HCT116 (cell line): ENCODE measurements around the gene NECAB2. TPM values are rescaled to one million over a fixed set of nuclear protein-coding genes. Genes with fewer than 3 reads are reported as not detected.

Experiments
- ATAC-seq: fragments of 200-7000 bp; cut with Tn5 transposase; 2 replicates; pipeline ENCODE4 v1.9.1; 2020; ENCODE audit warnings: mild to moderate bottlenecking, moderate library complexity
- BruUV-seq: library from RNA; stranded (reverse); fragments of 400-500 nt; replicated peaks from 2 replicates; lab custom pipeline; 2021; lab: Mats Ljungman, UMichigan
- CTCF ChIA-PET: fragments of 300-600 bp; sonication (Branson Sonifier 250); formaldehyde crosslinking; loops from one replicate; lab custom pipeline; 2021; ENCODE audit warnings: antibody characterized with exemption; lab: Charles Lee
- POLR2A ChIA-PET: fragments of 300-600, 350-600 bp; sonication (Branson Sonifier 250); formaldehyde crosslinking; loops from one replicate; lab custom pipeline; 2021; ENCODE audit warnings: antibody characterized with exemption; lab: Charles Lee
- RAD21 ChIA-PET, 2 experiments: fragments of 300-600 bp; sonication (Branson Sonifier 250); formaldehyde crosslinking; loops; one replicate each; lab custom pipeline; 2023; ENCODE audit warnings: low total read pairs in 2 of 2; ENCODE audit not compliant: uncharacterized antibody in 2 of 2, unreplicated experiment in 2 of 2, low non-redundant PET in 1 of 2; lab: Charles Lee
- DNase-seq: peaks from one replicate; pipeline ENCODE4 v3.0.0-alpha.2; 2010; ENCODE audit warnings: low read depth, low spot score
- H2AFZ ChIP-seq: fragments of 200-600 bp; shearing (Covaris generic), sonication (generic); 2 replicates; pipeline ENCODE4 v1.6.1; 2017; ENCODE audit warnings: low read depth, mixed run types, mixed read lengths, antibody characterized with exemption, low read length; ENCODE audit not compliant: poor library complexity, severe bottlenecking
- H3K27ac ChIP-seq: 2 replicates; pipeline ENCODE4 v1.5.1; 2012; ENCODE audit warnings: low read depth, low read length
- H3K27me3 ChIP-seq: fragments of 200-600 bp; sonication (generic); 2 replicates; pipeline ENCODE4 v1.6.1; 2016; ENCODE audit warnings: mixed run types, low read length, mixed read lengths; ENCODE audit not compliant: insufficient read depth
- H3K36me3 ChIP-seq, 2 experiments: fragments of 200-500 bp in 1 of 2; fragments of 200-600 bp in 1 of 2; sonication (Bioruptor generic) in 1 of 2; sonication (generic) in 1 of 2; 2 replicates each; pipeline versions ENCODE4 v1.5.1 to v1.6.1; 2014 to 2016; ENCODE audit warnings: low read length in 2 of 2, inconsistent platforms in 1 of 2, mixed read lengths in 1 of 2, mixed run types in 1 of 2; ENCODE audit not compliant: insufficient read depth in 2 of 2, control insufficient read depth in 1 of 2
- H3K4me1 ChIP-seq, 2 experiments: fragments of 200-600 bp in 1 of 2; sonication (generic) in 1 of 2; 2 replicates each; pipeline versions ENCODE4 v1.5.1 to v1.6.1; 2012 to 2017; ENCODE audit warnings: low read length in 2 of 2, inconsistent platforms in 1 of 2, mild to moderate bottlenecking in 1 of 2, mixed read lengths in 1 of 2, mixed run types in 1 of 2, moderate library complexity in 1 of 2; ENCODE audit not compliant: insufficient read depth in 2 of 2, control insufficient read depth in 1 of 2
- H3K4me2 ChIP-seq: fragments of 200-600 bp; sonication (generic); 2 replicates; pipeline ENCODE4 v1.6.1; 2017; ENCODE audit warnings: mixed run types, low read length, mixed read lengths
- H3K4me3 ChIP-seq, 2 experiments: fragments of 200-600 bp in 1 of 2; sonication (generic) in 1 of 2; replicated peaks in 1 of 2; 2 replicates each; pipeline ENCODE4 v1.5.1; 2011 to 2016; ENCODE audit warnings: low read length in 2 of 2, control low read depth in 1 of 2, low read depth in 1 of 2, mild to moderate bottlenecking in 1 of 2, mixed read lengths in 1 of 2, mixed run types in 1 of 2
- H3K79me2 ChIP-seq: fragments of 200-600 bp; sonication (generic); 2 replicates; pipeline ENCODE4 v1.6.1; 2017; ENCODE audit warnings: mild to moderate bottlenecking, mixed run types, low read length, moderate library complexity, mixed read lengths; ENCODE audit not compliant: insufficient read depth
- H3K9ac ChIP-seq: fragments of 200-600 bp; sonication (generic); 2 replicates; pipeline ENCODE4 v1.6.1; 2016; ENCODE audit warnings: low read length, mixed read lengths
- H3K9me2 ChIP-seq: fragments of 200-600 bp; sonication (generic), shearing (Covaris generic); 2 replicates; pipeline ENCODE4 v1.6.1; 2017; ENCODE audit warnings: mixed run types, mild to moderate bottlenecking, moderate library complexity; ENCODE audit not compliant: insufficient read depth
- H3K9me3 ChIP-seq, 2 experiments: fragments of 200-500 bp in 1 of 2; fragments of 200-600 bp in 1 of 2; sonication (Bioruptor generic) in 1 of 2; sonication (generic) in 1 of 2; 2 replicates each; pipeline ENCODE4 v1.6.1; 2014 to 2017; ENCODE audit warnings: low read length in 2 of 2, mixed read lengths in 2 of 2, inconsistent platforms in 1 of 2, low read depth in 1 of 2, mild to moderate bottlenecking in 1 of 2, mixed run types in 1 of 2, moderate library complexity in 1 of 2; ENCODE audit not compliant: control insufficient read depth in 1 of 2, insufficient read depth in 1 of 2
- H4K20me1 ChIP-seq: fragments of 200-600 bp; sonication (generic), shearing (Covaris generic); 2 replicates; pipeline ENCODE4 v1.6.1; 2017; ENCODE audit warnings: mixed run types, mild to moderate bottlenecking, moderate library complexity; ENCODE audit not compliant: insufficient read depth
- ATF3 ChIP-seq: IDR thresholded peaks from 2 replicates; pipeline ENCODE4 v1.6.1; 2012
- CEBPB ChIP-seq: IDR thresholded peaks from 2 replicates; pipeline ENCODE4 v1.6.1; 2012; ENCODE audit warnings: low read depth
- CTCF ChIP-seq, 3 experiments: fragments of 200-600 bp in 1 of 3; sonication (generic) in 1 of 3; IDR thresholded peaks in 2 of 3; conservative IDR thresholded peaks in 1 of 3; 2 replicates each; pipeline ENCODE4 v1.5.1; 2012 to 2017; ENCODE audit warnings: low read depth in 2 of 3, low read length in 2 of 3, antibody characterized with exemption in 1 of 3, borderline replicate concordance in 1 of 3, control low read depth in 1 of 3, mild to moderate bottlenecking in 1 of 3, mixed read lengths in 1 of 3, mixed run types in 1 of 3, moderate library complexity in 1 of 3; ENCODE audit not compliant: insufficient read depth in 1 of 3
- EZH2 ChIP-seq: fragments of 200-600 bp; sonication (generic); IDR thresholded peaks from 2 replicates; pipeline ENCODE4 v1.6.1; 2017; ENCODE audit warnings: antibody characterized with exemption, mixed run types
- JUND ChIP-seq: IDR thresholded peaks from 2 replicates; pipeline ENCODE4 v1.6.1; 2012
- POLR2AphosphoS5 ChIP-seq: IDR thresholded peaks from 2 replicates; pipeline ENCODE4 v1.6.1; 2011; ENCODE audit warnings: mild to moderate bottlenecking, low read depth, low read length, moderate library complexity
- RAD21 ChIP-seq: IDR thresholded peaks from 2 replicates; pipeline ENCODE4 v1.6.1; 2012; ENCODE audit warnings: low read depth, mild to moderate bottlenecking
- SIN3A ChIP-seq: IDR thresholded peaks from 2 replicates; pipeline ENCODE4 v1.6.1; 2012; ENCODE audit warnings: low read depth
- TCF7L2 ChIP-seq: IDR thresholded peaks from 2 replicates; pipeline ENCODE4 v1.7.0; 2011; ENCODE audit warnings: borderline replicate concordance, inconsistent platforms; ENCODE audit not compliant: insufficient read depth, insufficient read length; ENCODE audit errors: extremely low read depth
- ZBTB33 ChIP-seq: IDR thresholded peaks from 2 replicates; pipeline ENCODE4 v1.6.1; 2011; ENCODE audit warnings: mild to moderate bottlenecking, low read length, moderate library complexity; ENCODE audit not compliant: insufficient replicate concordance; ENCODE audit errors: extremely low read depth
- ZFX ChIP-seq: fragments of 450-650 bp; IDR thresholded peaks from 2 replicates; pipeline ENCODE4 v1.6.1; 2017
- ZNF274 ChIP-seq: fragments of 200-500 bp; sonication (Bioruptor generic); IDR thresholded peaks from 2 replicates; pipeline ENCODE4 v1.6.1; 2014; ENCODE audit warnings: mild to moderate bottlenecking, low read depth, low read length, inconsistent platforms
- intact Hi-C: fragments of 100-400 bp; cut with micrococcal nuclease; formaldehyde crosslinking; loops from 2 replicates; pipeline ENCODE4 v1.10.0; 2022
- total RNA-seq: library from RNA; stranded (reverse); gene quantifications from one replicate; pipeline ENCODE4 v1.2.1, GENCODE V29; 2021; ENCODE audit not compliant: unreplicated experiment

The NECAB2 gene
- total RNA-seq, 1 experiment from 2014 or later: 0.61 TPM

DNA sequence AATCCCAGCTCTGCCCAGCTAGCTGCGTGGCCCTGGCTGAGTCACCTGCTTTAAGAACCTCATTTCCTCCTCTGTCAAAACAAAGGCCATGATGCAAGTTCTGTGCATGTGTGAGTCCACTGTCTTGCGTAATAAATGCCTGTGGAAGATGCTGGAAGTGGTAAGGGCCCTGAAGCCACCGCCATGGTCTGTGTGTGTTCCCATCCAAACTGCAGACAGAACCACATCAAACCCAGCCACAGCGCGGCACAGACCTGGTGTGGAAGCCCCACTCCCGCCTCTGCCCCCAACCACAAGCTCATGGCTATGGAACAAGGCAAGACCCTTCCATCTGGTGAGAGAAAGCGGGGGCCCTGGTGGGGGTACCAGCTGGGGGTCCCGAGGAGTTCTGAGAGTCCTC is 26.0 kb downstream of the NECAB2 start:
- CTCF ChIA-PET: interaction anchor here (1.0 kb wide), 2 partner anchors 11 to 20 kb away, joined by 3 read pairs; no protein-coding TSS in a partner anchor
- BruUV-seq: no TSS peak
- no peaks in the 10 kb centered on the region for H3K36me3 ChIP-seq
- no peak overlapping the region for H2AFZ ChIP-seq
- no peak for ATAC-seq
- TF ChIP-seq CEBPB (peak; percentile 99), ZFX (no peak)
- TF ChIP-seq, all 23 proteins: peak for 1
- no peak overlapping the region for H3K4me3 ChIP-seq
- intact Hi-C loops: loop anchor here (1.0 kb wide), 1 partner anchor 44 kb away; no protein-coding TSS in a partner anchor
- H3K27ac ChIP-seq: no peak overlapping the region
- ChIA-PET POLR2A (no interaction called here), RAD21 (interaction anchor here in 1 of 2 experiments (0.7 kb wide), 1 partner anchor 24 kb away, joined by 3 read pairs; no protein-coding TSS in a partner anchor)
- no peaks in the 10 kb centered on the region for H3K79me2 ChIP-seq
- no peaks in the 10 kb centered on the region for H3K9me2 ChIP-seq
- no peaks in the 10 kb centered on the region for H4K20me1 ChIP-seq
- peaks cover 0 to 8% of the 10 kb centered on the region in 2 experiments; a peak in 1 of 4 replicates for H3K4me1 ChIP-seq
- H3K4me2 ChIP-seq: no peak overlapping the region
- DNase-seq: peak; percentile 31
- no peak overlapping the region for H3K9ac ChIP-seq
- H3K9me3 ChIP-seq: no peaks in the 10 kb centered on the region
- H3K27me3 ChIP-seq: peaks cover 8% of the 10 kb centered on the region; the same call in 1 of the 2 replicates

DNA sequence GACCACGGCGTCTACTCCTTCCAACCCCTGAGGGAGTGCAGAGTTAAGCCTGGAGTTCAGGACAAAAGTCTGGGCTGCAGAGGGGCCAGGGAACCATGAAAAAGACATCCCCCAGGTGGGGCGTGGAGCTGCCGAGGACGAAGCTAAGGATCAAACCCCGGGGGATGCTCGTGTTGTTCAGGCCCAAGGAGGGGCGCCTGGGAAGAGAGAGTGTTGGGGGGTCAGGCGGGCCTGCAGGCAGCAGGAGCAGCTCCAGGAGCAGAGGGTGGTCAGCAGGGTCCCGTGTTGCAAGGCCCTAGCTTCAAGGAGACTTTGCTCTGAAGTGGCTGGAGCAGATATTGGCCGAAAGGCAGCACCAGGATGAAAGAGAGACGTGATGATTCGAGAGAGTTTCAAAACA is 26.7 kb downstream of the NECAB2 start:
- no peaks in the 10 kb centered on the region for H3K9me3 ChIP-seq
- no peak overlapping the region for H3K27ac ChIP-seq
- H4K20me1 ChIP-seq: no peaks in the 10 kb centered on the region
- ChIA-PET POLR2A (interaction anchor here (1.5 kb wide), 1 partner anchor 19 kb away, joined by 10 read pairs; no protein-coding TSS in a partner anchor), CTCF (no interaction called here), RAD21 (no interaction called here)
- H3K9me2 ChIP-seq: no peaks in the 10 kb centered on the region
- H3K36me3 ChIP-seq: no peaks in the 10 kb centered on the region
- no peak overlapping the region for H2AFZ ChIP-seq
- no peak overlapping the region for H3K4me3 ChIP-seq
- intact Hi-C loops: loop anchor here (1.0 kb wide), 1 partner anchor 44 kb away; no protein-coding TSS in a partner anchor
- no peaks in the 10 kb centered on the region for H3K79me2 ChIP-seq
- DNase-seq: no peak
- H3K4me1 ChIP-seq: peaks cover 0 to 8% of the 10 kb centered on the region in 2 experiments; a peak in 1 of 4 replicates
- no peak for ATAC-seq
- no peak overlapping the region for H3K4me2 ChIP-seq
- H3K9ac ChIP-seq: no peak overlapping the region
- no TSS peak for BruUV-seq
- H3K27me3 ChIP-seq: 0 out of 2 replicates have a peak, but pooled peaks cover 3% of the 10 kb centered on the region
- TF ChIP-seq CTCF (IDR thresholded peaks at IDR 0.05 in 2 of 3, conservative IDR thresholded peaks at IDR 0.05 in 1 of 3; ENCODE audit: borderline replicate concordance in 1 of 3, insufficient read depth in 1 of 3, low read depth in 2 of 3, low read length in 2 of 3): no peak
- no peak for TF ChIP-seq EZH2
- no peak for TF ChIP-seq JUND
- TF ChIP-seq CEBPB: no peak
- TF ChIP-seq ZNF274: no peak
- no peak for TF ChIP-seq POLR2AphosphoS5
- TF ChIP-seq RAD21: no peak
- no peak for TF ChIP-seq ZFX
- no peak for TF ChIP-seq ZBTB33
- TF ChIP-seq SIN3A: no peak
- no peak for TF ChIP-seq ATF3
- no peak for TF ChIP-seq TCF7L2
